ENCODE data around the gene C16orf95. TPM values are rescaled to one million over a fixed set of nuclear protein-coding genes. Genes with fewer than 3 reads are reported as not detected.
A peak's percentile ranks its signal among the peaks of the same experiment; 100 is the strongest.

Gene C16orf95
- total and polyA plus RNA-seq, 2 donors (not counting 1 experiment from before 2014, with no cell fraction given) = 1.5 to 2.5 TPM

GRCh38 chr16:87316450-87316922, 706 bp downstream of the C16orf95 start:
- H3K9me3 ChIP-seq (ENCODE audit: control extremely low read depth in 1 of 3, control insufficient read depth in 2 of 3, insufficient read depth in 1 of 3, low read length in 2 of 3) = no peaks in the 10 kb centered on the region
- no peak for DNase-seq
- H3K27me3 ChIP-seq (replicated peaks in 1 of 4; ENCODE audit: control extremely low read depth in 1 of 4, control insufficient read depth in 3 of 4, insufficient read depth in 4 of 4, low read length in 3 of 4) = no peaks in the 10 kb centered on the region
- peaks cover 8 to 10% of the 10 kb centered on the region in 2 donors for H3K4me1 ChIP-seq (ENCODE audit: control insufficient read depth in 2 of 2, insufficient read depth in 2 of 2, low read length in 2 of 2)
- Mint-ChIP-seq H3K27ac (peak overlapping the region; percentile 97), H3K4me3 (peak overlapping the region; percentile 96), H3K27me3 (no peaks in the 10 kb centered on the region), H3K9me3 (ENCODE audit: insufficient read depth) (no peaks in the 10 kb centered on the region), H3K4me1 (peaks cover 12% of the 10 kb centered on the region)
- CTCF ChIA-PET = interaction anchor here (1.1 to 5.3 kb wide), 6 partner anchors 11 to 319 kb away, joined by 3 to 47 read pairs (median 6); partner anchors contain the start of gene FBXO31
- TF ChIP-seq CTCF (IDR thresholded peaks at IDR 0.05) (no peak), EZH2 (IDR thresholded peaks at IDR 0.05; ENCODE audit: borderline replicate concordance, insufficient read depth, low read depth, low read length, poor library complexity, severe bottlenecking) (no peak)
- no peaks in the 10 kb centered on the region for H4K20me1 ChIP-seq (ENCODE audit: control insufficient read depth, insufficient read depth, low read length, poor library complexity, severe bottlenecking)
- H3K36me3 ChIP-seq (replicated peaks in 1 of 2; ENCODE audit: control extremely low read depth in 1 of 2, control insufficient read depth in 1 of 2, extremely low read depth in 1 of 2, insufficient read depth in 2 of 2, low read length in 1 of 2) = no peaks in the 10 kb centered on the region
- POLR2A ChIA-PET = interaction anchor here (2.0 kb wide), 1 partner anchor 78 kb away, joined by 6 read pairs; no protein-coding TSS in a partner anchor
- no peak for ATAC-seq (ENCODE audit: low read depth)
- H3K4me2 ChIP-seq (replicated peaks; ENCODE audit: low read depth, low read length, poor library complexity, severe bottlenecking) = peak overlapping the region; percentile 85
- H3K4me3 ChIP-seq (ENCODE audit: control extremely low read depth in 1 of 5, extremely low read depth in 1 of 5, insufficient read depth in 1 of 5, low read depth in 2 of 5, low read length in 4 of 5) = peak overlapping the region; percentile 19 to 99 (median 94)
- H2AFZ ChIP-seq (ENCODE audit: insufficient read depth, low read depth, low read length, poor library complexity, severe bottlenecking) = peak overlapping the region; percentile 97
- WGBS (ENCODE audit: insufficient coverage) = 83% methylated on average over 1 of the region's 4 CpGs
- peak overlapping the region; percentile 95 for H3K9ac ChIP-seq (ENCODE audit: low read length)
- H3K79me2 ChIP-seq (ENCODE audit: control insufficient read depth, insufficient read depth, low read length) = peaks cover 16% of the 10 kb centered on the region
- H3K27ac ChIP-seq (ENCODE audit: low read length in 2 of 2) = peak overlapping the region; percentile 64 to 84
- intact Hi-C loops (cut with micrococcal nuclease) = loop anchor here (5.0 kb wide), 1 partner anchor 754 kb away; no protein-coding TSS in a partner anchor

- ChIA-PET POLR2A (no interaction called here), CTCF (interaction anchor here (0.5 to 5.3 kb wide), 4 partner anchors 9 to 79 kb away, joined by 3 to 47 read pairs (median 6); no protein-coding TSS in a partner anchor)
- Histone ChIP-seq H3K27ac (ENCODE audit: low read length in 2 of 2) (no peak overlapping the region), H4K20me1 (ENCODE audit: control insufficient read depth, insufficient read depth, low read length, poor library complexity, severe bottlenecking) (no peaks in the 10 kb centered on the region), H3K4me1 (ENCODE audit: control insufficient read depth in 2 of 2, insufficient read depth in 2 of 2, low read length in 2 of 2) (peaks cover 8 to 10% of the 10 kb centered on the region in 2 donors), H2AFZ (ENCODE audit: insufficient read depth, low read depth, low read length, poor library complexity, severe bottlenecking) (no peak overlapping the region), H3K9me3 (ENCODE audit: control extremely low read depth in 1 of 3, control insufficient read depth in 2 of 3, insufficient read depth in 1 of 3, low read length in 2 of 3) (no peaks in the 10 kb centered on the region), H3K27me3 (replicated peaks in 1 of 4; ENCODE audit: control extremely low read depth in 1 of 4, control insufficient read depth in 3 of 4, insufficient read depth in 4 of 4, low read length in 3 of 4) (no peaks in the 10 kb centered on the region), H3K79me2 (ENCODE audit: control insufficient read depth, insufficient read depth, low read length) (peaks cover 16% of the 10 kb centered on the region), H3K36me3 (replicated peaks in 1 of 2; ENCODE audit: control extremely low read depth in 1 of 2, control insufficient read depth in 1 of 2, extremely low read depth in 1 of 2, insufficient read depth in 2 of 2, low read length in 1 of 2) (no peaks in the 10 kb centered on the region), H3K9ac (ENCODE audit: low read length) (no peak overlapping the region), H3K4me3 (ENCODE audit: control extremely low read depth in 1 of 5, extremely low read depth in 1 of 5, insufficient read depth in 1 of 5, low read depth in 2 of 5, low read length in 4 of 5) (no peak overlapping the region), H3K4me2 (replicated peaks; ENCODE audit: low read depth, low read length, poor library complexity, severe bottlenecking) (no peak overlapping the region)
- DNase-seq (no peak), ATAC-seq (ENCODE audit: low read depth) (no peak)
- intact Hi-C loops (cut with micrococcal nuclease) = loop anchor here (5.0 kb wide), 1 partner anchor 753 kb away; no protein-coding TSS in a partner anchor
- Mint-ChIP-seq H3K4me3 (no peak overlapping the region), H3K9me3 (ENCODE audit: insufficient read depth) (no peaks in the 10 kb centered on the region), H3K27ac (no peak overlapping the region), H3K27me3 (no peaks in the 10 kb centered on the region), H3K4me1 (peaks cover 12% of the 10 kb centered on the region)
- WGBS (ENCODE audit: insufficient coverage) = 88% methylated on average over 10 of the region's 10 CpGs
- TF ChIP-seq EZH2 (IDR thresholded peaks at IDR 0.05; ENCODE audit: borderline replicate concordance, insufficient read depth, low read depth, low read length, poor library complexity, severe bottlenecking) (no peak), CTCF (IDR thresholded peaks at IDR 0.05) (no peak)
Observed at GRCh38 chr16:87314990-87315420, 2.2 kb downstream of the C16orf95 start.

Measured in B cell (primary cell).